ENCODE results near the gene DSCAML1.

DSCAML1 gene

DNA sequence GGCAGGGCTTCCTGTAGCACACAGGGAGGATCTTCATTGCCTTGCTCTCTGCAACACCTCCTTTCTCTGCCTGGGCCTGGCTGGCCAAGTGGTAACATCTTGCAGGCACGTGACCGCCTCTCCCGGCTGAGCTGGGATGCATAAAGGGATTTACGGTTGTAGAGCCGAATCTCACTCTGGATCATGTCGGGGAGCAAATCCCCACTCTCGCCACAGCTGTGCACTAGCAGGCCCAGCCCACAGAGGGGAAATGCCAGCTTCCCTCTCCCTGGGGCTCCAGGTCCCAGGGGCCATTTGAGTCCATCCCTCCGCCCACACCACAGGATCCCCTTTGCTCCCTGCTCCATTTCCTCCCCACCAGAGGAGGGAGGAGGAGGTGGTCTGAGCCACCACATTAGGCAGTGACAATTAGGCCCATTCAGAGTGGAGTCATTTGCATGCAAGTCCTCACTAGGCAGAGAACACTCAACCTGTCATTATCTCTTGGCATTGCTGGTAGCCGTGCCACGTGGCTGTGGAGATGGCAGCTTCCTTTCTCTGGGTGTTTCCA lies 196.7 kb downstream of the DSCAML1 start:
- in situ Hi-C loops (cut with HindIII; ENCODE audit: low sequenced_read_pairs), result no loop called here

DNA sequence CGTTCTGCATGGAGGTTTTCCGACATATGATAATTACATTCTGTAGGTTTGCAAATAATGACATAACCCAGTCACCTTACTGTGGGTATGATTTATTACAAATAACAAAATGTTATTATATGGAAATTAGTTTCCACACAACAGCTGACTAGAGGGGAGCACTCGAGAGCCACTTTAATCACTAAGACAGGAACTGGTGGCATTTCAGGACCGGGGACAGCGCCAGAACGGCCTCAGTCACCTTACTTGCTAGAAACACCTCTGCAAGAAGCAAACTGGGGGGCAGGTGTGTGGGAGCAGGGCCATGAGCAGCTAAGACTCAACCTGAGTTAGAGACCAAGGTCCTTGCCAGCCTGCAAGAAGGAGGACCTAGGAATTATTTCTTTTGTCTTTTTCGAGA lies 199.9 kb downstream of the DSCAML1 start:
- in situ Hi-C loops (cut with HindIII; ENCODE audit: low sequenced_read_pairs), result no loop called here

DNA sequence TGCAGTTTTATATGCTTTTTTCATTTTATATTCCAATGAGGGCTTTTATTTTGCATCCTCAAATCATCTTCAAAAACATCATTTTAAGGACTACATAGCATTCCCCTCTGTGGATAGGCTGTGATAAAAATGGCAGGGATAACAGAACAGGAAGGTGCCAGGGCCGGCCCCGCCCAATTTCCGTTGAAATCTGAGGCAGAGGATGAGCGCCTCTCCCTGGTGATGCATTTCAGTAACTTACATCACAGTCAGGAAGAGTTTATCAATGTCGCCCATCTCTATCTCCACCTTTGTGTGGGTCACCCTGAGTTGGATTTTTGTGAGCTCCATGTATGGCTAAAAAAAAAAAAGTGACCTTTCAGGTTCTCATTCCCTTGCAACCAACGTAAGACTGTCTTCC lies 201.6 kb downstream of the DSCAML1 start:
- in situ Hi-C loops (cut with HindIII; ENCODE audit: low sequenced_read_pairs), result no loop called here

DNA sequence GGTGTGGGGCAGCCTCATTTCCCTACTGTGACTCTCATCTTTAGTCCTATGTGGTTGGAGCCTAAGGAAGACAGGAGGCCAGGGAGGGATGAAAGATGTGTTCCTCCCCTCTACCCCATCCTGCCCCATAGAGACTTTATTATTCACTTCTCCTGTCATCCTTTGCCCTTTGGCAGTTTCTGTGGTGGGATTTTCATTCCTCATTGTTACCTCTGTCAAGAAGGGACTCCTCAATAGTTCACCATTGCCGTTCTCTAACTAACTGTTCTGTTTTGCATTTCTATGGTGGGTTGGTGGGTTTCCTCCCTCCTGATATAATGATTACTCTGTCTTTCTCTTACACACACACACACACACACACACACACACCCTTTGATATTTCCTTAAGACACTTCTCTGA lies 202.3 kb downstream of the DSCAML1 start:
- in situ Hi-C loops (cut with HindIII; ENCODE audit: low sequenced_read_pairs), result no loop called here

DNA sequence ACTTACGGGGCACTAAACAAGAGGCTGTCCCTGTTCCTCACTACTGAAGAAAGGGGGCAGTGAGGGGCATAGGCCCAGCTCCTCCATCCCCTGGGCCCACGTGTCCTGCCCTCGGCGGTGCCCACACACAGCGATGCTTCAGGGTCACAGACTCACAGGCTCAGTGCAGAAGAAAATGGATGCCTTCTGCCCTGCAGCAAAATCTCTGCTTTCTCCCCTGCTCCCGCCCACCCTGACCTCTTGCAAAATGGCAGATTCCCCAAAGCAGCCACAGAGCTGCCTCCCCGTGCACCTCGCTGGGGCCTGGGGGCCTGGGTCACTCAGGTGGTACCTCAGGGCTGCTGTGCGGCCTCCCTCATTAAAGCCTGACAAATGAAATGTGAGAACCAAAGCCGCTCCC lies 204.0 kb downstream of the DSCAML1 start:
- in situ Hi-C loops (cut with HindIII; ENCODE audit: low sequenced_read_pairs), result no loop called here

DNA sequence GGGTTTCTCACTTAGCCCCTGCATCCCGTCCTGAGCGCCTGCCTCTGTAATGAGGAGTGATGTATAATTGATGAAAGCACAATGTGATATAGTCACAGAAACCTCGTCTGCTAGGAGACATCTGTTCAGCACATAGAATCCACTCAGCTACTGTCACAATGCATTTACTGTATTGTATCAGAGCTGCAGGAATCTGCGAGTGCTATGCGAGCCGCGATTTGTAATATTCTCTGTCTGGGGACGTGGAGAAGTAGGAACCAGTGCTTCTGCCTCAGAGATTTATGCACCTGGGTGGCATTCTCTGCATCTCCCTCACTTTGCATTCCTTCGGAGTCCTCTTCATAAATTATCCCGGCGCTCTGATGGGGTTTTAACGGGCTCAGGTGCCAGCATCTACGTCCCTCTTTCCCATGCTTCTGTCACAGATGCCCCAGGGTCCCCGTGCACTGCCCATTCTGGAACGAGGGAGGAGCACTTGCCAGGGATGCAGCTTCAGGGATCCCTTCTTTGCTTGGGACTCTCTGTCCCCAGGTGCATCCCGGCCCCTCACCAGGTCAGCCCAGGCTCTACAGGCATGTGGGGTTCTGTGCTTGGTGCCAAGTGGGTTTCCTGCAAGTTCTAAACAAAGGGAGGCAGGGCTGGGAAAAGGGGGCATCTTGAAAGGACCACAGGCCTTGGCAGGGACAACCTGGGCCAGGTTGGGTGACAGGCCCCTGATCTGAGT lies 205.5 kb downstream of the DSCAML1 start:
- in situ Hi-C loops (cut with HindIII; ENCODE audit: low sequenced_read_pairs), result no loop called here

DNA sequence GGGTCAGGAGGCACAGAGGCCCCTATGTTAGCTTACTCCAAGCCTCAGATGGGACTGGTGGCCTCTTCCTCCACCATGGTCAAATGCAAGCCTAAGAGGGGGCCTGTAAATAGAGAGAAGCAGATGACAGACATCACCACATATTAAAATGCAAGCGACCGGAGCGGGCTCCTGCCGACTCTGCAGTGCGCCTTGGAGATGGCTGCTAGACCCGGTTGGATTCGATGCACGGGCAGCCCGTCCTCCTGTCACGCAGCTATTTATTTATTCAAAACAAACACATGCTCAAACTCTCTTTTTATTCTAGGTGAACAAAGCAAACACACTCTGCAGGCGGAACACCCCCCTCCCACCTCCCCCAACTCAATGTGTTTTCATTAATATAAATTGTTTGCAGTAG lies 208.0 kb downstream of the DSCAML1 start:
- in situ Hi-C loops (cut with HindIII; ENCODE audit: low sequenced_read_pairs), result no loop called here

DNA sequence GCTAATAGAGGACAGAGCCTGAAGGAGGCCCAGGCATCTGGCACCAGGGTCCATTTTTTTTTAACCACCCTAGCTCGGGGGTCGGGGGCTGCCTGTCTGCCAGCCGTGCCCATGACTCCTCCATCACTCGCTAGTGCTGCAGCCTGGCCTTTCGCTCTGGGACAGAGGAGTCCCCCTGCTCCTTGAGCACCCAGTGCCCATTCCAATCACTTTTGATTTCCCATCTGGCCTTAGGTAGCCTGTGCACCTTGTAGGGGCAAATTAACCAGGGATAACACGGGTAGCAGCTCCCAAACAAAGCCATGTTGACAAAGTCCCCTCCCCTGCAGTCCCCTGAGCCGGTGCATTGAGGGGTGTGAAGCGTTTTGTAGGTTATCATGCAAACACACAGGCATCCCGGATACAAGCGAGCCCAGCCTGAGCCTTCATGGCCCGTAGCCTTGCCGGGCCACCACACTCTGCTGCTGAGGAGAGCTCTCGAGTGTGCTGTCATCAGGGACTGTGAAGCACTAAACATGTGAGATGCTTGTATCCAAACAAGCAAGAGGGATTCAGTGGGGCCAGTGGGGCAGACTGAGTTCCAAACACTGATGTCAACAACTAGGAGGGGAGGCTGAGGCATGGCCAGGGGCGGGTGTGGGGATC lies 208.7 kb downstream of the DSCAML1 start:
- in situ Hi-C loops (cut with HindIII; ENCODE audit: low sequenced_read_pairs), result no loop called here

DNA sequence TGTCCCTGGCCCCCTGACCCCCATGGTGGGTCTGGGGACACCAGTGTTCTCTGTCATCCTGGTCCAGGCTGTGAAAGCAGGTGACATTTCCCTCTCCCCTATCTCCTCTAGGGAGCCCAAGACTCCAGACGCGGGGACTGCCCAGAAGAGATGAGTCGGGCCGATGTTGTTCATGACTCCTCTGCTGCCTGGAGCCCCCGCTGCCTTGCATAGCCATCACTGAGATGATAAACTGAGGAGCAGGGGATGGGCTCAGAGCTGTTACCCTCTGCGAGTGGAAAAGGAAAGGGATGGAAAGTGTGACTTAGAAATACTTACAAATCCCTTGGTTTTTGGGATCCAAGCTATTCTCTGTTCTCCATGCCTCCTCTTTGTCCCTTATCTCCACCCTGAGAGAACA lies 209.6 kb downstream of the DSCAML1 start:
- in situ Hi-C loops (cut with HindIII; ENCODE audit: low sequenced_read_pairs), result no loop called here

DNA sequence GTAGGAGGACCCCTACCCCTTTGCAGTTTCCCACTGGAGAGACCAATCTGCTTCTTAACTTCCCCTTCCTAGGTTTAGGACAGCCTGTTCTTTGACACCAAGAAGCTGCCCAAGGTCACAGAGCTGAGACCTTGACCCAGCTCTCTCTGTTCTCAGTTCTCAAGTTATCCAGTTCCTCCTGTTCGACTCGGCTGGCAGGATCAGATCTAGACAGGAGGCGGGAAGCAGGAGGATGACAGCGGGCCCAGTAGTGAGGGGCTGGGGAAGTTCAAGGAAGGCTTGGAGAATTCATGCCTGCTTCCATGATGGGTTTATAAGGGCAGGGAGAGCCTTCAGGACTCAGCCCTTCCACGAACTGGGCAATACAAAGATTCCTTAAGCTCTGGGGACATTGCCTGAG lies 210.6 kb downstream of the DSCAML1 start:
- in situ Hi-C loops (cut with HindIII; ENCODE audit: low sequenced_read_pairs), result no loop called here

DNA sequence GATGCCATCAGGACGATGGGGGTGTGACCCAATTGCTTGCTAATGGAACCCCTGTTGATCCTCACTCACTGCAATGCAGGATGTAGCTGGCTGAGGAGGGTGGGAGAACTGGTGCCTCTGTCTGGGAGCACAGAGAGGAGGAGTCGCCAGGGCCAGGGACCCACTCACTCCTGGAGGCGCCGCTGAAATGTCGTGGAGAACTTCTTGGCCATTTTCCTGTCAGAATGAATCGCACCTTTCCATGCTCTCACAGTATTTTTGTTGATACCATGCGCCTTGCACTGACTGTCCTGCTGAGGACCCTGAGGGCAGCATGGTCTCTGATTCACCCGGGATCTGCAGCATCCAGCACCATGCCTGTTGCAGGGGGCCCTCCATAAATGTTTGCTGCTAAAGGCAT lies 211.4 kb downstream of the DSCAML1 start:
- in situ Hi-C loops (cut with HindIII; ENCODE audit: low sequenced_read_pairs), result no loop called here

DNA sequence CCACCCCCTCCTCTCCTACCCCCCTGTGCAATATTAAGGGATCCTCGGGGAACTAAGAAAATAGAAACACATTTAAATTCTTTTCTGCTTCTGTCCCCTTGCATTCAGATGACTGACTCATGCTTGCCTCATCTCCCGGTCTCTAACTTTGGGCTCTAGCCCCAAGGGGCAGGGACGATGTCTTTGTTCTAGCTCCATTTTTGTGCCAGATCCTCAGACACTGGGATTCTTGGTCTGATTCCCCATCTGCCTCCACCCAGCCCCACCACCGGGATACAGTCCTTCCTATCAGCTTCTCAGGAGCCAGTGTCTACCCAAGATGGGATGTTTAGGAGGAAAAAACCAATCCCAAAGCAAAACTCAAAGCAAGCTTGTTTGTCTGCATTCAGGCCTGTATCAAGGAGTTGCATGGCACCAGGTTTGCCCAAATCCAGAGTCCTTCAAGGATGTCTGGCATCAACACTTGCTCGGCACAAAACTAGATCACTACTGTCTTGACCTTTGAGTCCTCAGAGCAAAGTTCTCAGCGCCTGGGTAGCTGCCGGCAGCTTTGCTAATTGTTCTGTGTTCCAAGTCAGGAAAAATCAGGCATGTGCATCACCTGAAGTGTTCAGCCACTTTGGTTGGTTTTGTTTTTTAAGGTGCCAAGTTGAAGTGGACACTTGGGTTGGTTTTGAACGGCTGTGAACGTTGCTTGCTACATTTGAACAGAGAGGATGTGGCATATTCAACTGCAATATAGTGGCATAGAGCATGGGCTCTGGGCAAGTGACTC lies 212.8 kb downstream of the DSCAML1 start:
- in situ Hi-C loops (cut with HindIII; ENCODE audit: low sequenced_read_pairs), result loop anchor here (5.0 kb wide), 1 partner anchor 72 kb away; no protein-coding TSS in a partner anchor

DNA sequence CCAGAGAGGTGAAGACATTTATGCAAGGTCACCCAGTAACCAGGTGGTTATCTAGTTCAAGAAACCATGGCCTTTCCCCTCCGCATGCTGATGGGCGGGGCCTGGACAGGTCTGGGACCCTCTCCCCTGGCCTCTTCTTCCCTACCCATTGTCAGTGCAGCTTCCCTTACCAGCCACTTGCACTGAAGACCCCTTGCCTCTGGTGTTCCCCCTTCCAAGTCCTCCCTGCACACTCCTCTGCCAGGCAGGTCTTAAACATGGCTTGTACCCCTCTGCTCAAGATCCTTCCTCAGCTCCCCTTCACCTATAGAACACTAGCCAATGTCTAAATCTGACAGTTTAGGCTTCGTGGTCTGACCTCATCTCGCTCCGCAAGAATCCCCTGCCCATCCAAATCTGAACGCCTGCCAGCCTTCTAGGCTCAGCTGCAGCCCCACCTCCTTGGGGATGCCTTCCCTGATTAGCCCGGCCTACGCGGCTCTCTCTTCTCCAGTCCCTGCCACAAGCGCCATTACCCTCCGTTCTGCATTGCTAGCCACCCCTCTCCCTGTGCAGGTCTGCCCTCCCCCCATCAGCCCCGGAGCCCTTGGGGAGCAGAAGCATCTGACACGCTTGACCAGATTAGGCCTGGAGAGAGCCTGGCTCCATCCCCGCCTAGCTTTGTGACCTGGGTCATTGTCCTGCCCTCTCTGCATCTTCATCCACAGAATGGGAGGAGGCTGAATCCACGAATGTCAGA lies 213.8 kb downstream of the DSCAML1 start:
- in situ Hi-C loops (cut with HindIII; ENCODE audit: low sequenced_read_pairs), result loop anchor here (5.0 kb wide), 1 partner anchor 71 kb away; no protein-coding TSS in a partner anchor

DNA sequence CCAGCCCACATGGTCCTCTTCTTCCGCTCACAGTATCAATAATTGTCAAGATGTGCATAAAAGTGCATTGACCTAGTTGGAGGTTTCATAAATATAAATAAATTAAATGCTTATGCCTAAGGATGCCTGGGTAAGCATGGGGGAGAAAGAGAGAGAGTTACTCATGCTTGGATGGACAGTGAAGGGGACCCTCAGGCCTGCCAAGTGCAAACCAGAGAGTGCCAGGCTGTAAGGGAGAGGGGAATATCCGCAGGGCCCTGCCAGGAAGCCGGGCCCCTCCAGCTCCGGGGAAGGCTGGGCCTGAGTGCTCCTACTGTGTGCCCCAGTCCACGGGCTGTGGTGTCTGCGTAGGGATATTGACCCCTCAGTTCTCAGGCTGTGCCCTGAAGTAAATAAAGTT lies 214.6 kb downstream of the DSCAML1 start:
- in situ Hi-C loops (cut with HindIII; ENCODE audit: low sequenced_read_pairs), result loop anchor here (5.0 kb wide), 1 partner anchor 70 kb away; no protein-coding TSS in a partner anchor

DNA sequence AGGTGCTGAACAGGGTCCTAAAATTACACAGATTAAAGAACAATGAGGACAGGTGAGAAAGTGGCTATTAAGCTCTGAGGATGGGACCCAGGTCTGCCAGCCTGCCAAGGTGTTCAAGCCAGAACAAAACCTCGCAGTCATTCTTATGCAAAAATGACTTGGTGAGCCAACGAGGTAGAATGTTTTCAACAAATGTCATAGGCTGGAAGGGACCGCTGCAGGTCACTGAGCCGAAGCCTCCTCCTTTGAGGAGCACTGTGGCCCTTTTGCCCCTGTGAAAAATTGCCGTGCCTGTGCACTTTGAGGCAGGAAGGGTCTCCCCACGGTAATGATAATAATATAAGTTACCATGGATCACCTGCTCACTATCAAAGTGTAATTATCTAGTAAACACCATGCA lies 216.2 kb downstream of the DSCAML1 start:
- in situ Hi-C loops (cut with HindIII; ENCODE audit: low sequenced_read_pairs), result loop anchor here (5.0 kb wide), 1 partner anchor 69 kb away; no protein-coding TSS in a partner anchor

DNA sequence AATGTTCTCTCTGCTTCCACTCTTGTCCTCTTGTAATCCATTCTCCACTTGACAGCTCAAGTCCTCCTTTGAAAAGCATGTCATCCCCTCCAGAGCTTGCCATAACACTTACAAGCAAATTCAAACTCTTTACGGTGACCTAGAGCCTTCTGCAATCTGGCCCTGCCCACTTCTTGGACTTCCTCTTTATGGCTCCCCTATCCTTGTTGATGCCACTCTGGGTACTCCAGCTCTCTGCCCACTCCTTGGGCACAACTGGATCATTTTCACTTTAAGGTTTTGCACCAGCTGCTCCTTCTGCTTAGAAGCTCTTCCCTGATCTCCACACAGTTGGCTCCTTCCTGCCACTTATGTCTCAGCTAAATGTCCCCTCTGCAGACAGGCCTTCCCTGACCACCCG lies 217.9 kb downstream of the DSCAML1 start:
- in situ Hi-C loops (cut with HindIII; ENCODE audit: low sequenced_read_pairs), result no loop called here

DNA sequence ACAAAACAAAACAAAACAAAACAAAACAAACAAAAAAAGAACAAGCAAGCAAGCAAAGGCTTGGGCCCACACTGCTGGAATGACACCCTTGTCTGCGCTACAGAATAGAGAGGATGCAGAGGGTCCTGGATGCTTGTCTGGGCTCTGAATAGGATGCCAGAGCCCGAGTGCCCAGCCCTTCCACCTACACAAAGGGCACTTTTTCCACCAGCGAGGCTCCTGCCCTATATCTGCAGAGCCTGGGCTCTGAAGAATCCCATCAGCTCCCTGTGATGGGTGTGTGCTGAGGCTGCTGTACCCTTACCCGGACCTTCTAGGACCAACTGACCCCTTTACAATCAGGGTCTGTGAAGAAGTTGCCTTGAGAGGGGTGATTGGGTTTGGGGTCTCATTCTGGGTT lies 221.2 kb downstream of the DSCAML1 start:
- in situ Hi-C loops (cut with HindIII; ENCODE audit: low sequenced_read_pairs), result no loop called here

DNA sequence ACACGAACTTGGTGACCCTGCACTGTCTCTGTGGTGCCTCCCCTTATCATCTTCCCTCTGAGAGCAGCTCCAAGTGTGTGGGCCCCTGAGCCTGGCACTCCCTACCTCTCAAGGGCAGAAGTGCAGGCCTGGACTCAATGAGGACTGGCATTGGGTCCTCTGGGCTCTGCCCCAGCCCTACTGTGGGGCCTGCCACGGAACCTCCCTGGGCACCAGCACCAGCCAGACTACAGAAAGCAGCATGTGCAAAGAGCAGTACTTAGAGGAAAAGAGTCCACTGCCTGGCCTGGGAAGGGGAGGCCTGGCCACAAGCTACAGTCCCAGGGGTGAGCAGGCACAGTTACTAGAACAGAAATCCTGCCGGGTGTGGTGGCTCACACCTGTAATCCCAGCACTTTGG lies 222.5 kb downstream of the DSCAML1 start:
- in situ Hi-C loops (cut with HindIII; ENCODE audit: low sequenced_read_pairs), result no loop called here

DNA sequence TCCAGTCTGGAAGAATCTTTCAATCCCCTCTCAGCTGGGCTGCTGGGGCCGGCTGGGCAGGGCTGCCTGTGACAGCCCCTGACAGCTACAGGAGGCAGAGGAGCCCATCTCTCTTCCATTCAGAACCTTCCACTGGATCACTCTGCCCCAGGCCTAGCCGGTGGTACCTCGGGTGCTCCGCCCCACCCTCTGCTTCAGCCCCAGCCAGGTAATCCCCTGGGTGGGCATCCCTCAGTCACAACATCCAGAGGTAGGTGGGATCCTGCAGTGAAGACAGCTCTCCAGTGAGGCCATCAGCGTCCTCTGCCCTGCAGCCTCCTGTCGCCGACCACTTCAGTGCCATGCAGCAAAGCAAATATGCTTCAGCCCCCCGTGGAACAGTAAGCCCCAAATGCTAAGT lies 223.7 kb downstream of the DSCAML1 start:
- in situ Hi-C loops (cut with HindIII; ENCODE audit: low sequenced_read_pairs), result no loop called here

DNA sequence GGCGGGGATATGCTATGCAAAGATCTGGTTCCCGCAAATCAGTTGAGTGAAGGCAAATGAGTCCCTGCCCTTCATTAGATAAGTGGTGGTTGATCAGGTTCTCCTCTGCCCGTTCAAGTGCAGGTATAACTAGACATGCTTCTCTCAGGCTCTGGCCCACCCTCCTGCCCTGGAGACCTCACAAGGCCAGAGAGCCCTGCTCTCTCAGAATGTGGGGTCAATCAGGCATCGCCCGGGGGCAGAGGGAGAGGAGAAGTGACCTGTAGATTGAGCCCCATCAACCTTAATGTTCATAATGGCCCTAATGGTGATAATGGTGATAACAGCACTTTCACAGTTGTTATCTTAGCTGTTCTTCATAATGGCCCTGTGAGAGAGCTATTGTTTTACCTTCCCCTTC lies 224.3 kb downstream of the DSCAML1 start:
- in situ Hi-C loops (cut with HindIII; ENCODE audit: low sequenced_read_pairs), result no loop called here

DNA sequence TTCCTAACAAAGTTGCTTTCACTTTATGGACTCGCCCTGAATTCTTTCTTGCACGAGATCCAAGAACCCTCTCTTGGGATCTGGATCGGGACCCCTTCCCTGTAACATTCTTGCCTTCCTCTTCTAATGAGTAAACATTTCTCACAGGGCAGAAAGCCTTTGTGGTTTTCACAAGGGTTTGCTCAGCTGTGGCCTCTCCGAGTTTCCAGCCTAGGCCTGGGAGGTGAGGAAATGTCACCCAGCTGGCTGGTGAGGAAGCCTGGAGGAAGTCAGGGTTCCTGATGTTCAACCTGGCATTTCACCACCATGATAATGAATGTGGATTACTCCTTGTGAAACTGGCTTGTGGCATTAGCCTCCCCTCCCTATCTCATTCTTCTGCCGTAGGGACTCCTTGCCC lies 224.9 kb downstream of the DSCAML1 start:
- in situ Hi-C loops (cut with HindIII; ENCODE audit: low sequenced_read_pairs), result no loop called here
